Liver (tissue), 9 donors: ENCODE data around the gene REL. TPM values are rescaled to one million over a fixed set of nuclear protein-coding genes. Genes with fewer than 3 reads are reported as not detected.

ENCODE experiments used
- DNase-seq: peaks from one replicate; pipeline ENCODE4 v3.0.0-alpha.2; 2017; ENCODE audit warnings: low spot score
- H3K27ac ChIP-seq, 2 donors: one replicate each; pipeline ENCODE4 v1.7.0; 2013; ENCODE audit warnings: inconsistent platforms in 2 of 2, low read length in 2 of 2, control low read depth in 1 of 2, low read depth in 1 of 2, mild to moderate bottlenecking in 1 of 2
- H3K27me3 ChIP-seq, 4 donors: one replicate each; pipeline versions ENCODE4 v1.6.1 to v1.7.0; 2013; ENCODE audit warnings: low read length in 3 of 4, inconsistent platforms in 1 of 4, mild to moderate bottlenecking in 1 of 4, moderate library complexity in 1 of 4; ENCODE audit not compliant: control insufficient read depth in 4 of 4, insufficient read depth in 4 of 4
- H3K36me3 ChIP-seq, 4 donors: one replicate each; pipeline versions ENCODE4 v1.6.1 to v1.7.0; 2013; ENCODE audit warnings: low read length in 3 of 4, mild to moderate bottlenecking in 3 of 4, low read depth in 1 of 4, moderate library complexity in 1 of 4; ENCODE audit not compliant: control insufficient read depth in 4 of 4, insufficient read depth in 3 of 4
- H3K4me1 ChIP-seq, 4 donors: one replicate each; pipeline versions ENCODE4 v1.6.1 to v1.7.0; 2013; ENCODE audit warnings: low read length in 3 of 4, mild to moderate bottlenecking in 3 of 4, moderate library complexity in 1 of 4; ENCODE audit not compliant: control insufficient read depth in 4 of 4, insufficient read depth in 4 of 4
- H3K4me3 ChIP-seq, 3 donors: one replicate each; pipeline versions ENCODE4 v1.6.1 to v1.7.0; 2013; ENCODE audit warnings: low read length in 3 of 3, control low read depth in 1 of 3, low read depth in 1 of 3, mild to moderate bottlenecking in 1 of 3
- H3K9ac ChIP-seq, 2 donors: one replicate each; pipeline ENCODE4 v1.7.0; 2013; ENCODE audit warnings: low read length in 2 of 2, mild to moderate bottlenecking in 2 of 2, moderate library complexity in 2 of 2, control low read depth in 1 of 2, low read depth in 1 of 2
- H3K9me3 ChIP-seq, 4 donors: one replicate each; pipeline versions ENCODE4 v1.6.1 to v1.7.0; 2013; ENCODE audit warnings: low read length in 3 of 4; ENCODE audit not compliant: control insufficient read depth in 4 of 4
- ATF3 ChIP-seq: IDR thresholded peaks from 2 replicates; pipeline ENCODE4 v1.6.1; 2016; ENCODE audit warnings: antibody characterized with exemption
- CTCF ChIP-seq: fragments of 150-350 bp; IDR thresholded peaks from 2 replicates; pipeline ENCODE4 v1.5.1; 2017; ENCODE audit warnings: improper control_type of control experiment, low read depth, low read length; ENCODE audit not compliant: missing input control
- EGR1 ChIP-seq, 2 donors: IDR thresholded peaks; 2 replicates each; pipeline ENCODE4 v1.6.1; 2016 to 2018; ENCODE audit warnings: antibody characterized with exemption in 2 of 2, low read depth in 2 of 2
- FOXA1 ChIP-seq: IDR thresholded peaks from 2 replicates; pipeline ENCODE4 v1.6.1; 2016; ENCODE audit warnings: antibody characterized with exemption
- FOXA2 ChIP-seq: IDR thresholded peaks from 2 replicates; pipeline ENCODE4 v1.6.1; 2016; ENCODE audit warnings: antibody characterized with exemption
- GABPA ChIP-seq, 2 donors: IDR thresholded peaks in 1 of 2; conservative IDR thresholded peaks in 1 of 2; 2 replicates each; pipeline ENCODE4 v1.6.1; 2016; ENCODE audit warnings: antibody characterized with exemption in 2 of 2, mild to moderate bottlenecking in 1 of 2, moderate library complexity in 1 of 2
- HNF4A ChIP-seq, 2 donors: conservative IDR thresholded peaks; 2 replicates each; pipeline ENCODE4 v1.6.1; 2016; ENCODE audit warnings: antibody characterized with exemption in 2 of 2, mild to moderate bottlenecking in 2 of 2
- HNF4G ChIP-seq: IDR thresholded peaks from 2 replicates; pipeline ENCODE4 v1.6.1; 2016; ENCODE audit warnings: antibody characterized with exemption
- JUND ChIP-seq, 2 donors: IDR thresholded peaks; 2 replicates each; pipeline ENCODE4 v1.6.1; 2016; ENCODE audit warnings: antibody characterized with exemption in 2 of 2
- RAD21 ChIP-seq, 2 donors: IDR thresholded peaks; 2 replicates each; pipeline ENCODE4 v1.6.1; 2016; ENCODE audit warnings: antibody characterized with exemption in 2 of 2, mild to moderate bottlenecking in 2 of 2
- REST ChIP-seq: IDR thresholded peaks from 2 replicates; pipeline ENCODE4 v1.6.1; 2016; ENCODE audit warnings: antibody characterized with exemption, mild to moderate bottlenecking
- RXRA ChIP-seq, 2 donors: IDR thresholded peaks; 2 replicates each; pipeline ENCODE4 v1.6.1; 2017 to 2018; ENCODE audit warnings: antibody characterized with exemption in 2 of 2, mild to moderate bottlenecking in 1 of 2
- TAF1 ChIP-seq: conservative IDR thresholded peaks from 2 replicates; pipeline ENCODE4 v1.6.1; 2016; ENCODE audit warnings: antibody characterized with exemption, mild to moderate bottlenecking
- YY1 ChIP-seq: IDR thresholded peaks from 2 replicates; pipeline ENCODE4 v1.6.1; 2016; ENCODE audit warnings: antibody characterized with exemption, mild to moderate bottlenecking
- ZBTB33 ChIP-seq: IDR thresholded peaks from 2 replicates; pipeline ENCODE4 v1.6.1; 2016; ENCODE audit warnings: antibody characterized with exemption
- WGBS: extraction: QIAGEN DNeasy Blood & Tissue Kit; methylation state at CpG from one replicate; pipeline ENCODE4 v1.1.7; 2013; 5-methylcytosine and 5-hydroxymethylcytosine counted together
- polyA plus RNA-seq, 2 donors: library from polyadenylated mRNA; stranded (reverse) in 1 of 2; unstranded in 1 of 2; fragments of 200-250 nt in 1 of 2; fragments of >200 nt in 1 of 2; fragmentation: Nextera tagmentation in 1 of 2; extraction: Ambion mirVana in 1 of 2; gene quantifications; one replicate each; pipeline versions ENCODE4 v1.2.1 to v1.2.3, GENCODE V29; 2013 to 2015
- total RNA-seq, 2 donors: library from RNA; depleted of rRNA; stranded (reverse); fragments of >200 nt; gene quantifications; one replicate each; pipeline ENCODE4 v1.2.3, GENCODE V29; 2014
- donor health status: healthy.
- donor health status: healthy.
- donor health status: healthy.
- donor health status: healthy.
- donor health status: healthy.

The REL gene
- total and polyA plus RNA-seq, 4 donors: 1.1 to 7.0 (median 4.4) TPM

- TF ChIP-seq ATF3 (no peak), FOXA2 (no peak), RAD21 (IDR thresholded peaks at IDR 0.05) (no peak), TAF1 (no peak), HNF4G (no peak), GABPA (IDR thresholded peaks at IDR 0.05 in 1 of 2, conservative IDR thresholded peaks at IDR 0.05 in 1 of 2) (no peak)
Observed at GRCh38 chr2:60954139-60954538, 72.8 kb downstream of the REL start (continued).

GRCh38 chr2:60957224-60957623 is 75.8 kb downstream of the REL start:
- WGBS: 93% methylated on average over 8 of the region's 8 CpGs
- H3K36me3 ChIP-seq: peaks cover 4 to 26% (median 19%) of the 10 kb centered on the region in 4 donors
- no peak for DNase-seq

More at GRCh38 chr2:60957224-60957623, 75.8 kb downstream of the REL start:
- Histone ChIP-seq H3K4me1 (no peaks in the 10 kb centered on the region), H3K4me3 (no peak overlapping the region), H3K9ac (no peak overlapping the region), H3K27me3 (no peaks in the 10 kb centered on the region), H3K9me3 (no peaks in the 10 kb centered on the region), H3K27ac (no peak overlapping the region)
- TF ChIP-seq TAF1 (no peak), ZBTB33 (no peak), FOXA2 (no peak), ATF3 (no peak), GABPA (IDR thresholded peaks at IDR 0.05 in 1 of 2, conservative IDR thresholded peaks at IDR 0.05 in 1 of 2) (no peak), CTCF (no peak), HNF4A (conservative IDR thresholded peaks at IDR 0.05) (no peak), YY1 (no peak), RXRA (IDR thresholded peaks at IDR 0.05) (no peak), FOXA1 (no peak), REST (no peak), EGR1 (IDR thresholded peaks at IDR 0.05; ENCODE audit: low read depth in 2 of 2) (no peak), JUND (IDR thresholded peaks at IDR 0.05) (no peak)
